Right renal cortex interstitium (tissue), 3 donors: ENCODE results near the gene CGB7. TPM values are rescaled to one million over a fixed set of nuclear protein-coding genes. Genes with fewer than 3 reads are reported as not detected.
A peak's percentile ranks its signal among the peaks of the same experiment; 100 is the strongest.

Source experiments
- DNase-seq, 3 donors: peaks; one replicate each; pipeline ENCODE4 v3.0.0-alpha.2; 2013; ENCODE audit warnings: low read depth in 3 of 3, low spot score in 2 of 3
- polyA plus RNA-seq, 3 donors: library from polyadenylated mRNA; unstranded; fragments of 120-200 nt; gene quantifications; one replicate each; pipeline ENCODE4 v1.2.1, GENCODE V29; 2013; ENCODE audit not compliant: insufficient read length in 3 of 3

Gene CGB7
- under 1 TPM; 0.78 to 0.94 (median 0.93) TPM for polyA plus RNA-seq

DNA sequence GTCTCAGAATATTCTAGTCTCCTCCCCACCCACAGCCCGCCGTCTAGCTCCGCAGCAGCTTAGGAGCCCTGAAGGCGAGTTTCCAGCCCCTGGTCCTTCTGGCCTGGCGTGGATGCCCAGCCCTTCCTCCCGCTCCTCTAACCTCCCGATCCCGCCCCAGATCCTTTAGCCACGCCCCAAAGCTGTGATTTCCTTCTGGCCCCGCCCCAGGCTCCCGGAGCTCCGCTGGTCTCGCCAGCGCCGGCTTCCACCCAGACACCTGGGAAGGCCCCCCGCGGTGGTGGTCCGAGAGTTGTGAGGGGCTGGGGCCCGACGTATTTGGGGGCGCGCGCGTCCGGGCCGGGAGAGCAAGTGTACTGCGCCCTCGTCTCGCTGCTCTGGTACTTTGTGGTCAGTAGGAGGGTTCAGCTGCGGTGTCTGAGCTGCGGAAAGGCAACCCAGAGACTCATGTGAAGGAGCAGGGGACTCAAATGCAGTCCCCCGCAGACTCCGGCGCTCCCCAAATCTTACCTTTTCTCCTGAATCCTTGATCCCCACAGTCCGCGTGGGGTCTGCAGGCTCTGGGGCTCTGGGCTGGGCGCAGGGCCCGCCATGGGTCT is at the start of gene CGB7:
TSS of gene CGB7 (minus strand) at position 114 of the 599 bp plus-strand sequence. CDS start 2,374 bp downstream, outside the sequence.
- DNase-seq: no peak

DNA sequence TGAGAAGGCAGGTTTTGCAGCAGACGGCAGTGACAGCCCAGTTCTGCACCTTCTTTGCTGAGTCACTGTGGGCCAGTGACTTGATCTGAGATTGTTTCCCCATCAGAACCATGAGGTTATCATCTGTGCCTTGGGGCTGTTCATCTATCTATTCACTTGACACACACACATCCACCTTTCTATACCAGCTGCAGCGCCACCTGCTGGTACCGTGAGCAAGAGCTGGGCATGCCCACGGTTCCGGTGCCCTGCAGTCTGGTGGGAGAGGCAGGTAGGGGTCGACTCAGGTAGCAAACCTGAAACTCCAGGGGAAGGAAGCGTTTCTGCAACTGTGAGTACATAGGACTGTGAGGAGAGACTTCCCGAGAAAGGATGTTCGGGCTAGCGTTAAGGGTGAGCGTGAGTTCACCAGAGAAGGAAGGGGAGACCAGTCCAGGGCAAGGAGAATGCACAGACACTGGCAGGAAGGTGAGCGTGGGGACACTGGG is 49.1 kb upstream of the CGB7 start:
- DNase-seq: no peak

DNA sequence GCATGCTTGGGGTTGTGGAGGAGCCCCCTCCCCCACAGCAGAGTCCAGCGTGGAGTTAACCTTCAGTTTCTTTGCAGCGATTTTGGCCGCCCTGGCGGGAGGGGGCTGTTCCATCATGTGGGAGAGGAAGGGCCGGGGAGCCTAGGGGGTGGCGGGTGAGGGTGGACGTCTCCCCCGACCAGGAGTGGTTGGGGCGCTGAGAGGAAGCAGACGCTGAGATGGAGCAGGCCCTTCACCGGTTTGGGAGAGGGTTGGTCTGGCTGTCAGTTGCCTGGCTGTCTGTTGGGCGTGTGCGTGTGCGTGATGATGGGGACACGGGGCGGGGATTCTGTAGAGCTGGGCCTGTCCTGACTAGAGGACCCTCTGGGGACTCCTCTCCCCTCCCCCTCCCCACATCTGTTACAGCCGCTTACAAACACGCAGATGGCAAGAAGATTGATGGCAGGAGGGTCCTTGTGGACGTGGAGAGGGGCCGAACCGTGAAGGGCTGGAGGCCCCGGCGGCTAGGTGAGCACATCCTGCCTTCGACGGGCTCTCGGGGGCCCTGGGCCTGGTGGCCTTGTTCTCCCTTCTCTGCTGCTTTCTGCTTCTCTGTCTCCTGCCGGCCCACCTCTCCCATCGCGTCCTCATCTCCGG is 46.8 kb upstream of the CGB7 start:
- no peak for DNase-seq

DNA sequence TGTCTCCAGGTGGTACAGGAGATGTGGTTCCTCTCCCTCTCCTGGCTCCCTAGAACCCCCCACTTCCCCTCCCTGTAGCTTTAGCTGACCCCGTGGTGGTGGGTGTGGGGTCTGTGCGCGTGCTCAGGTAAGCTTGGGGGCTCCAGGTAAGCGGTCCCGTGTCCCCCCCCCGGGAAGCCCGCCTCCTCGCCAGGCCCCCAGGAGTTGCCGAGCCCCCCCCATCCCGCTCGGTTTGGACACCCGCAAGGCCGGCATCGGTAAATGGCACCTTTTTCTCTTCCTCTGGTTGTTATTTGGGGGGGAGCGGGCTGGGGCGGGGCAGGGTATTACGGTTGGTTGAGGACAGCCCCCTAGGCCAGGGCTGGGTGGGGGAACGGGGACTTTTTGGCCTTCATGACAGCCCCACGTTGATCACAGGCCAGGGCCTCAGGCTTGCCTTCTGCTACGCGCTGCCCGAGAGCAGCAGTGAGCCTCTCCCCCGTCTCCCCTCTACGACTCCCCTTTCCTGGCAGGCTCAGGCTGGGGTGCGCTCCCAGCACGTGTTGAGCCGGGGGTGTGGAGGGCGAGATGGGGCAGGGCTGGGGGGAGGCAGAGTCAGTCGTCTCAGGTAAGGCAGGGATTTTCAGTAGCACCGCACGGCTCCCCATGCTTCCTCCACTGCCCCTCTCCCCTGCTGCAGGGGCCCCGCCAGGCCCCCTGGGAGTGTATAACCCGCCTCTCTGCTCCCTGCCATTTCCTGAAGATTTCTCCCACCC is 46.0 kb upstream of the CGB7 start:
- no peak for DNase-seq

DNA sequence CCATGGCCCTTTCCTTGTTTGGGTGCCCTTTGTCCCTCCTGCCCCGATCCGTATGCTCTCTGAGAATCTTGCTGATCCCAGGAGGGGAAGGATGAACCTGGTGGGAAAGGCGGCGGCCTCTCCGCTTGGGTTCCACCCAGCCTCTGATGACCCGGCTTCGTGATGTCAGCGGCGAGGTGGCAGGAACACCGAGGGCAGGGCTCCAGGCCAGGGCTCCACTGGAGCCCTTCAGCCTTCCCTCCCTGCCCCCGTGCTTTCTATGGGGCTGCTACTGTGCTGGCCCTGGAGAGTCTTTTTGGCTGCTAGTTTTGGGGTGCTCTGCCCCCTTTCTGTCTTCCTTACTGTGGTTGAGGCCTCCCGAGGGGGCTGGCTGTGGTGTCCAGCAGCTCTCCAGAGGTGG is 44.8 kb upstream of the CGB7 start:
- no peak for DNase-seq

DNA sequence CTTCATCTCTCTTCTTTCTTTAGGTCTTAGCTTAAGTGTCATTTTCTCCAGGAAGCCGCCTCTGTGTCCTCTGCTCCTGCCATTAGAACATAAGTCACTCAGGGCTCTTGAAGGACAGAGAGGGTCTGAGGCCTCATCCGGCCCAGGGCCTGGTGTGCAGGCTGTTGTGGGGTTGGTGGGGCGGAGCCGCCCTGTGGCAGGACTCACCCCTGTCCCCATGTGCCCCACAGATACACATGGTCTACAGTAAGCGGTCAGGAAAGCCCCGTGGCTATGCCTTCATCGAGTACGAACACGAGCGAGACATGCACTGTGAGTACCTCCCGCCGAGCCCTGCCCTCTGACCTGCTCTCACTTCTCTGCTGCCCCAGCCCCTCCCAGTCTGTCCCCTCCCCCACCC is 43.6 kb upstream of the CGB7 start:
- DNase-seq: no peak

DNA sequence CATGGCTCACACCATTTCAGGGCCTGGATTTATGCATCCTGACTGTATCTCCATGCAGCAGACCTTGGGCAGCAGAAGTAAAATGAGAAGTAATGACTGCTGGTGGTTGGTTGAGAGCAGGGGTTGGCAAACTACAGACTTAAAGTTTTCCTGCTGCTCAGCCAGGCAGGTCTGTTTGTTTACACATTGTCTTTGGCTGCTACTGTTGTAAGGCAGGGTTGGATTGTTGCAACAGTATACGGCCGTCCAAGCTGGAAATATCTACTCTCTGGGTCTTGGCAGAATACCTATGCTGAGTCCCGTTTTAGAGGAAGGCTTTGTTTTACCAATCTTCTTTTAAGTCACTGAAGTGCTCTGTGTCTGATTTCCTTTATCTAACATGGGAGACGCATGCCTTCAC is 41.2 kb upstream of the CGB7 start:
- DNase-seq: no peak

DNA sequence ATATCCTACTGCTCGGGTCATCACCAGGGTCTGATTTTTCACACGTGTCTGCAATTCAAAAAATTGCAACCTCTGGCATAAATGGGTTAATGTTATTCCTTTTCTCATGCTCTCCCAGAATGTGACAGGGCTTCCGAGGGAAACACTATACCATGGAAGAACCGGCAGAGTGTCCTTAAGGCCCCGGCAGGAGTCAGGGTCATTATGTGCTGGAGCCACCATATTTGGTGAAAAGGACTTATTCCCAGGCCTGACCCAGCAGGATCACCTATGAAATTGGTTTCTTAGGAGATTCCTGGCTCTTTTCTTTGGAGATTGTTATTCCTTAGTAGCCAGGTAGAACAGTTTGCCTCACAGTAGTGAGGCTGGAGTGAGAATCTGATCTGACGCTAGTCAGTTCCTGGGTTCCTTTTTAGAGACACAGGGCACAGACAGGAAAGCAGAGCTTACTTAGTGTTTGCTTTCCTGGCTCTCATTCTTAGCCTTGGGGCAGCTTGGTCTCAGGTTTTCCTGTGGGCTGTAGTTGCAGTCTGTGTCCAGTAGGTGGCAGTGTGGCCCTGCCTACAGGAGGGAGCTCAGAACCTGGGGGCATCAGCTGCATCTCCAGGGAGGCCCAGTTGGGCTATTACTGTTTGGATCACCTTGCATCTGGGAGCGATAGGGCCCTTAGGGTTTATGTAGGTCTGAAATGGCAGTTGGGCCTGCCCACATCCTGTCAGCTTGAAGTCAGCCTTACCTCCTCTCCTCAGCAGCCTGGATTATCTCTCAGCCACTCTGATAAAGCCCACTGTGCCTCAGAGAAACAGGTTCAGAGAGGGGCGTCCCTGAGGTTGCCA is 40.1 kb upstream of the CGB7 start:
- DNase-seq: peak in 2 of 3 donors; percentile 45 to 61

DNA sequence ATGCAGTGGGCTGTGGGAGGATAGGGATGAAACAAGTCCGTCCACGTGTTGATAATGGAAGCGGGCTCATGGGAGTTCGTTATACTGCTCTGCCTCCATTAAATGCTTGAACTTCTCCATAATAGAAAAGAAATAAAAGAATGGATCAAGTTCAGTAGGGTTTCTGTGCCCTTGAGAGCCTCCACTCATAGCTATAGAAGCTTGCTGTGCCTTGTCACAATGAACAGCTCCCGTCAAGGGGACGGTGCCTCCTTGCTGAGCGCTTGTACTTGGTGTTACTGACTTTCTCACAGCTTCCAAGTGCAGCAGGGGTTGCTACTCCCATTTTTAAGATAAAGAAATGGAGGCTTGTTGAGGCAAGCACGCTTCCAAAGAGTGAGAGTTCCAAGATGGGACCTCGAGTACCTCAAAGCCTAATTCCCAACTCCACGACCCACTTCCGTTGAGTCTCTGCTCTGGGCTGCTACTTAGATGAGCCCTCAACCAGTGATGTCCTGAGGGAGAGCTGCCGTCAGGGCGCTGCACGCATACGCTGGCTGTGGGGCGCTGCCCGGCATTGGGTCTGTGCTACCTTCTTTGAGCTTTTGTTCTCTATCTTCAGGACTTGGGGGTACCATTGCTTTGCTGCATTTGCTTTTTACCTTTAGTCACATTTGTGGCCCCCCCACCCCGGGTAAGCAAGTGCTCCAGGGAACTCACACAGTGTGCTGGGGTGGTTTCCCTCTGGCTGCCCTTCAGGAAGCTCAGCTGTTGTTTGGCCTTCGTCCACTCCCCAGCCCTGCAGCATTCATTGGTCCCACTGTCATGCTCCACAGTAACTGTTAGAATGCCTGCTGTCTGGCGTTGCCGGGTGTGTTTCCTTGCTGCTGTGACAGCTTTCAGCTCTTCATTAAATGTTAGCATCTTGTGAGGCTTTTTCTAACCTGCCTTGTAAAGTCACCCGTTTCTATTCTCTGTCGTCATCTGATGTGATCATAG is 37.2 kb upstream of the CGB7 start:
- no peak for DNase-seq

DNA sequence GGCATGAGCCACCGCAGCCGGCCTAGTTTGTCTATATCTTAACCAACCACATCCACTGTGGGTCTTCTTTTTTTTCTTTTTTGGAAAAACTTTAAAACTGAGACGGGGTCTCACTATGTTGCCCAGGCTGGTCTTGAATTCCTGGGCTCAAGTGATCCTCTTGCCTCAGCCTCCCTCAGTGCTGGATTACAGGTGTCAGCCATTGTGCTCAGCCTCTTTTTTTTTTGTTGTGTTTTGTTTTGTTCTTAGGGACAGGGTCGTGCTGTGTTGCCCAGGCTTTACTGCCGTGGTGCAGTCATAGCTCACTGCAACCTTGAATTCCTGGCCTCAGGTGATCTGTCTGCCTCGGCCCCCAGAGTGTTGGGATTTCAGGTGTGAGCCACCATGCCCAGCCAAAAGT is 35.1 kb upstream of the CGB7 start:
- DNase-seq: no peak

DNA sequence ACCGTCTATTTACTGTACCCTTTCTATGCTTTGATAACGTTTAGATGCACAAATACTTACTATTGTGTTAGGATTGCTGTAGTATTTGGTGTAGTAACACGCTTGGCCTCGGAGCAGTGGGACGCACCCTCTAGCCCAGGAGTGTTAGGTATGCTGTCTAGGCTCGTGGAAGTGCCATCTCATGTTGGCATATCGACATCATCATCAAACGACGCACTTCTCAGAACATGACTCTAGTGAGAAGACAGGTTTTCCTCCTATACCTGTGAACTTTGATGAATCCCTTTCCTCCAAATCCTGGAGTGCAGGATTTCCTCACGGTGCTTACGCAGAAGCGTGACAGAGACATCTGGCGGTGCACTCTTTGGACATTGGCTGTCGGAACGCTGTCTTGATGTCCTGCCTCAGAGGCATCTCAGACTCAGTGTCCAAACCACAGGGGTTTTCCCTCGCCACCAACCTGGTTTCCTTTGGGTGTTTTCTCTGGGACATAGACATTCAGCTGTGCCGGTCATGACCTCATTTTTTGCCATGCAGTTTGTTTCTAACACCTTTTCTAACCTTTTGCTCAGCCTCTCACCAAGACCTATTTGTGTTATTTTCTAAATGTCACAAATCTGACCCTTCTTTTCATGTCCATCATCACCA is 34.0 kb upstream of the CGB7 start:
- DNase-seq: no peak

DNA sequence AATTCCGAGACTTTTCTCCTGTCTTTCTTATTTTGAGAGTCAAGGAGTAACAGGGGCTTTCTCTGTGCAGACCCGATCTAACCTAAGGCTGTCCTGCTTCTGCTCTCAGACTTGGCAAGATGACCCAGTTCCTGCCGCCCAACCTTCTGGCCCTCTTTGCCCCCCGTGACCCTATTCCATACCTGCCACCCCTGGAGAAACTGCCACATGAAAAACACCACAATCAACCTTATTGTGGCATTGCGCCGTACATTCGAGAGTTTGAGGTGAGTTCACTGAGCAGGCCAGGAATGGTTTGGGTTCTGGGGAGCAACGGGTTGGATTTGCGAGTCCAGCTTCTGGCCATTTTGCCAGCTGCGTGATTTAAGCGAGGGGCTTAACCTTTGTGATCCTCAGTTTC is 28.7 kb upstream of the CGB7 start:
- DNase-seq: no peak

DNA sequence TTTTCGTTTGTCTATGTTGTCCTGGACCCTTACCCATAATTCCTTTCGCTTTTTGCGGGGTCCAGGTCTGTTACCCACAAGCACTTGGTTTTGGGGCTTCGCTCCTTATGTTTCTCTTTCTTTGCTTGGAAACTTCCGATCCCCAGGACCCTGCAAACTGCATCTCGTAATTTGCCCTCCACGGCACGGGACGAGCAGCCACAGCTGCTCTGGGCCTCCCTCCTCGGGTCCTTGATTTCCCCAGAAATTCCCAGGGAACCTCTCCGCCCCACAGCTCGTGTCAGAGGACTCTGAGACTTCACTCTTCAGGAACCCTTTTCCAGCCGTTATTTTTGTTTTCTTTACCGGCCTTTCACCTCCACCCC is 28.3 kb upstream of the CGB7 start:
- DNase-seq: no peak

DNA sequence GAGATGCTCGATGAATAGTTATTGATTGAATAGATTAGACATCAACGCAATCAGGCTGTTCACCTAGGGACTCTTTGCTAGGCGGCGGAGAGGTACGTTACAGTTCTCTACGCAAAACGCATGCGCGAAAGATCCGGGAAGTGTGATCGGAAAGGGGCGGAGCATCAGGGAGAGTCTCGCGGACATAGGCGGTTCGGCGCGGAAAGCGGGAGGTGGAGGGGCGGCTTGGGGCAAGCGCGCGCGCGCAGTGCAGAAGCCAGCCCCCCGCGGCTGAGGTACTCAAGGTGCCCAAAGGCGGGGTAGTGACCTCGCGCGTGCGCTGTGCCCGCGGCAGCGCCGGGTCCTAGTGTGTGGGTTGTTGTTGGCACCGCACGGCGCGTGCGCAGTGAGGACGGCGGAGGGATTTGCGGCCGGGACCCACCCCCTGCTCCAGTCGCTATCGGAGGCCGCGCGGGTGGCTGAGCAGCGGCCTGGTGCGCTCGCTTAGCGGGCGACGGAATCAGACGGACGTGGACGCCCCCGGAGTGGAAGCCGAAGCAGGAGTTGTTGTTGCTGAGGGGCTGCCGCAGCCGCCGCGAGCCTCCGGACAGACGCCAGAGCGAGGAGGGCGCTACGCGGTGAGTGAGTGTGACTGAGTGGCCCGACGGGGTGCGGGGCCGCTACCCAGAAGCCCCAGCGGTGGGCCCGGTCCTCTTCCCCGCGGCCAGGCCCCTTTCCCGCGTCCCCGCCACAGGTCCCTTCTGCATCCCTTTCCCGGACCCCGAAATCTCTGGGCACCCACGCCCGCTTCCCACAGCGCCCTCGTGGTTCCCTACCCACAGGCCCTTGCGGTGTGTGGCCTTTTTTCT is 27.7 kb upstream of the CGB7 start, which contains the start of gene SNRNP70:
TSS of gene SNRNP70 (plus strand) at position 432 of the 848 bp plus-strand sequence. CDS start 964 bp downstream, outside the sequence.
- peak; percentile 96 to 98 (median 97) for DNase-seq

DNA sequence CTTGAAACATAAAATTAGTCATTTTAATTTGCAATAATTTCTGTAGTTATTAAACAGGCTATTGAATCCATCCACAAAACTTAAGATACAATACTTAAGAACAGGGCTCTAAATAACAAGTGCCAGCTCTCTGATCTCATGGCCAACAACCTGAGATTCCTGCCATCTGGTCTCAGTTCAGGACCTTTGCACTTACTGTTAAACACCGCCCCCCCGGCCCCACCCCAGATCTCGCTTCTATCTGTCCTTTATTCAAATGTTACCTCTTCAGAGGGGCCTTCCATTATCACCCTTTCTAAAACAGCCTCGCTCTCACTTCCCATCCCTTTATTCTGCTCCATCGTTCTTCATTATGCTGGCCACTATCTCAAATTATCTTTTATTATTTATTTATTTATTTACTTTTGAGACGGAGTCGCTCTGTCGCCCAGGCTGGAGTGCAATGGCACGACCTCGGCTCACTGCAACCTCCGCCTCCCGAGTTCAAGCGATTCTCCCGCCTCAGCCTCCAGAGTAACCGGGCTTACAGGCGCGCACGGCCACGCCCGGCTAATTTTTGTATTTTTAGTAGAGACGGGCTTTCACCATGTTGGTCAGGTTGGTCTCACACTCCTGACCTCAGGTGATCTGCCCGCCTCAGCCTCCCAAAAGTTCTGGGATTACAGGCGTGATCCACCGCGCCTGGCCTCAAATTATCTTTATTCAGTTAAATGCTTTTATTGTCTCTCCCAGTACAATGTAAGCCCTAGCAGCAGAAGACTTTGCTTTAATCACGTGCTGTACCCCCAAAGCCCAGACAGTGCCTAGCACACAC is 26.9 kb upstream of the CGB7 start:
- no peak for DNase-seq

DNA sequence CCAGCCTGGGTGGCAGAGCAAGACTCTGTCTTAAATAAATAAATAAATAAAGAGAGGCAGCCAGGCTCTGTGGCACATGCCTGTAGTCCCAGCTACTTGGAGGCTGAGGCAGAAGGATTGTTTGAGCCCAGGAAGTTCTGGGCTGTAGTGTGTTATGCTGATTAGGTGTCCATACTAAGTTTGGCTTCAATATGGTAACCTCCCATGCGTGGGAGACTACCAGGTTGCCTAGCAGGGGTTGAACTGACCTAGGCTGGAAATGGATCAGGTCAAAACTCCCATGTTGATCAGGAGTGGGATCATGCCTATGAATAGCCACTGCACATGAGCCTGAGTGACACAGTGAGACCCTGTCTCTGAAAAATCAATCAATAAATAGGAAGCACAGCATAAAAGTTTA is 23.7 kb upstream of the CGB7 start:
- no peak for DNase-seq

DNA sequence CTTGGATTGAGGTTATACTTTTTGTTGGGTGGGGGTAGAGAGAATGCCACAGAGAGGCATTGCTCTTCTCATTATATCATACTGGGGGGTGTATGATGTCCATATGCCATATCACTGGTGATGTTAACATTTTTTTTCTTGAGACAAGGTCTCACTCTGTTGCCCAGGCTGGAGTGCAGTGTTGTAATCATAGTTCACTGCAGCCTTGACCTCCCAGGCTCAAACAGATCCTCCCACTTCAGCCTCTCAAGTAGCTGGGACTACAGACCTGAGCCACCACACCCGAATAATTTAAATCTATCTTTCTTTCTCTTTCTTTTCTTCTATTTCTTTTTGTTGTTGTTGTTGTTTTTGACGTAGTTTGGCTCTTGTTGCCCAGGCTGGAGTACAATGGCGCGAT is 22.8 kb upstream of the CGB7 start:
- DNase-seq: no peak
